ENCODE results near the gene RBM5. TPM values are rescaled to one million over a fixed set of nuclear protein-coding genes. Genes with fewer than 3 reads are reported as not detected.

Gene RBM5
- total RNA-seq, 4 donors from 2014 or later = 78.0 to 161 (median 95.8) TPM

DNA sequence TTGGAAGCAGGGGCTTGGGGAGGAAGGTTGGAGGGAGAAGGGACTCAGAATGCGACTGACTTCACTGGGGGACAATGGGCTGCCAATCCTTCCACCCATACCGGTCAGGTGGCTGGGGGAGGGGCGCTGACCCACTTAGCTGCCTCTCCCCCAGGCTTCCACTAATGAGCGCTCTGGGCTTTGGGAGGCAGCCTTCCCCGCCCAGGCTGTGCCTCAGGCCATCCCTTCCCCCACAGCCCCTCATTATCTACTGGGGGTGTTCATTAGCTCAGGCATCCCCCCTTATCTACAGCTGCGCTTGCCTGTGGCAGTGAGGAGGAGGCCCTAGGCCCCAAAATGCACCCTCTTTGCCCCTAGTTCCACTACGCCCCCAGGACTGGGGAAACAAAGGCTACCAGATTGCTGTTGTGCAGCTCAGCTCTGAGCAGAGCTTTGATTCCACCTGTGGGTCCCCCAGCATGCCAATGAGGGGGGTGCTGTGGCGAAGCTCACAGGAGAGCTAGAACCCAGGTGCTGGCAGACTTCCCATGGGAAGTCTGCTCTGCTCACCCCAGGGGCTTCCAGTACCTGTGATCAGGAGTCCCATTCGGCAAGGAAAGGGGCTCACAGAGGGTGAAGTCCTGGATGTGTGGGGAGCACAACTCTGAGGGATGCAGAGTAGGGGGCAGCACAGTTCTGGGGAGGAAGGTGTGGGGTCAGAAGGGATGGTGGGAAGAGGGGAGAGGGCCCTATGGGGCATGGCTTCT lies 37.0 kb downstream of the RBM5 start:
- TF ChIP-seq POLR2AphosphoS5 (IDR thresholded peaks at IDR 0.05) (no peak), EP300 (IDR thresholded peaks at IDR 0.05) (no peak), POLR2A (IDR thresholded peaks at IDR 0.05; ENCODE audit: low read depth) (no peak)
- TF ChIP-seq, protein P1, sequence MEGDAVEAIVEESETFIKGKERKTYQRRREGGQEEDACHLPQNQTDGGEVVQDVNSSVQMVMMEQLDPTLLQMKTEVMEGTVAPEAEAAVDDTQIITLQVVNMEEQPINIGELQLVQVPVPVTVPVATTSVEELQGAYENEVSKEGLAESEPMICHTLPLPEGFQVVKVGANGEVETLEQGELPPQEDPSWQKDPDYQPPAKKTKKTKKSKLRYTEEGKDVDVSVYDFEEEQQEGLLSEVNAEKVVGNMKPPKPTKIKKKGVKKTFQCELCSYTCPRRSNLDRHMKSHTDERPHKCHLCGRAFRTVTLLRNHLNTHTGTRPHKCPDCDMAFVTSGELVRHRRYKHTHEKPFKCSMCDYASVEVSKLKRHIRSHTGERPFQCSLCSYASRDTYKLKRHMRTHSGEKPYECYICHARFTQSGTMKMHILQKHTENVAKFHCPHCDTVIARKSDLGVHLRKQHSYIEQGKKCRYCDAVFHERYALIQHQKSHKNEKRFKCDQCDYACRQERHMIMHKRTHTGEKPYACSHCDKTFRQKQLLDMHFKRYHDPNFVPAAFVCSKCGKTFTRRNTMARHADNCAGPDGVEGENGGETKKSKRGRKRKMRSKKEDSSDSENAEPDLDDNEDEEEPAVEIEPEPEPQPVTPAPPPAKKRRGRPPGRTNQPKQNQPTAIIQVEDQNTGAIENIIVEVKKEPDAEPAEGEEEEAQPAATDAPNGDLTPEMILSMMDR (IDR thresholded peaks at IDR 0.05) = no peak
- Histone ChIP-seq H3K27ac (replicated peaks in 1 of 4) (no peak overlapping the region), H3K4me1 (peaks cover 31 to 48% (median 48%) of the 10 kb centered on the region in 4 donors), H3K9me3 (no peaks in the 10 kb centered on the region), H3K4me3 (no peak overlapping the region), H3K27me3 (peaks cover 0 to 8% (median 0%) of the 10 kb centered on the region in 4 donors), H3K36me3 (peaks cover 0 to 7% (median 5%) of the 10 kb centered on the region in 4 donors)
- DNase-seq (ENCODE audit: extremely low spot score) = no peak
- intact Hi-C loops (cut with DNase I) = no loop called here
- 70% methylated on average over 7 of the region's 9 CpGs for WGBS

DNA sequence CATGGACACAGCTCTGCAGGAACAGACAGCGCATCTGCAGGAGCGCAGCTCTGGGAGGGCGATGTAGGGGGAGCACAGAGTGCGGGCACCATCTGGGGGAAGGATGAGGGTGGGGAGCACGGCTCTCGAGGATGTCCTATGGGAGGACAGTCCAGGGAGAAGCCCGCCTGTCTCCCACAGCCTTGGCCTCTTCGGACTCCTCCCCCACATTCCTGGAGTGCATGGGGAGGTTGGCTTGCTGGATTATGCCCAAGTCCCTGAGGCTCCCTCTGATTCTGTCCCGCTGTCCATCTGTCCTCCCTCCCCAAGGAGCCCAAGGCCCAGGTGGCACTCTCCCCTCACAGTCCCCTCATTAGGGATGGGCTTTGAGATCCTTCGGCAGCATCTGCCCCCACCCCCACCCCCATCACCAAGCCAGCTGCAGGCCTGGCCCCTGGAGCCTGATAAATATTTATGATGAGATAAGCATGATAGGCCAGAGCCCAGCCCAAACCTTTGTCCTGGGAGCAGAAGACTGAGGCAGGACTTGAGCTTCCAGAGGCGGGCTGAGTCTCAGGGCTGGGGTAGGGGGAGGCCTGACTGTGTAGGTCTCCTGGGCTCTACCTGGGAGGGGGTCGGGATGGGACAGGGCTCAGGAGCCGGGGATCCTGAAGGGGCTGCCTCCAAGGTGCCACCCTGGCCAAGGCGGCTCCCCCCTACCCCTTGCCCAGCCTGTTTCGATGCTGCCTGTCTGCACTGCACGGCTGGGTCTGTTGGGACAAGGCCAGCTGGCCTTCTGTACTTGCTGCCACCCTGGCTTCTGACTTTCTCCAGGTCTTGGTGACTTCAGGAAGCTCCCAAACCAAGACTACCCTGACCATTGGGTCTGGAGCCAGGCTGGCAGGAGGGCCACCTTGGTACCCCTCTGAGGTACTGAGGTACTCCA lies 37.8 kb downstream of the RBM5 start:
- intact Hi-C loops (cut with DNase I) = no loop called here
- Histone ChIP-seq H3K4me3 (no peak overlapping the region), H3K27ac (replicated peaks in 1 of 4) (no peak overlapping the region), H3K27me3 (peaks cover 0 to 8% (median 0%) of the 10 kb centered on the region in 4 donors), H3K9me3 (no peaks in the 10 kb centered on the region), H3K4me1 (peaks cover 31 to 45% (median 44%) of the 10 kb centered on the region in 4 donors), H3K36me3 (no peaks in the 10 kb centered on the region)
- DNase-seq (ENCODE audit: extremely low spot score) = no peak
- TF ChIP-seq POLR2AphosphoS5 (IDR thresholded peaks at IDR 0.05) (no peak), EP300 (IDR thresholded peaks at IDR 0.05) (no peak), POLR2A (IDR thresholded peaks at IDR 0.05; ENCODE audit: low read depth) (no peak)
- TF ChIP-seq, protein P1 (IDR thresholded peaks at IDR 0.05) = no peak
- WGBS = 66% methylated on average over 10 of the region's 16 CpGs

DNA sequence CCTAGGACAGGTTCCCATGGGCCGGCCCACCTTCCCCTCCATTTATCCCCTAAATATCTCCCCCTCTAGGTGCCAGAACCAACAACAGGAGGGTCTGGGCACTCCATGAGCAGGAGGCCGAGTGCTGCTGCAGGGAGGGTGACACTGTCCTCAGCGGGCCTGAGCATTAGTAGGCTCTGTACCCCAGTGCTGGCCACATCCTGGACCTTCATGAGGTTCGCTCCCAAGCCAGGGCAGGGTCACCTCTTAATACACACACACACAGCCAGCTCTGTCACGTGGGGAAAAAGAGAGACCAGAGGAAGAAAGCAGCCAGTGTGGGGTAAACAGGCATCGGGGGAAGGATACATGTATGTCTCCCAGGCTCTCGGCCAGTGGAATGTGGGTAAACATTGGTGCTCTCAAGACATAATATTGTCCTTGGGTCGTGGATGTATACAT lies 38.6 kb downstream of the RBM5 start:
- H3K4me3 ChIP-seq = no peak overlapping the region
- intact Hi-C loops (cut with DNase I) = no loop called here
- DNase-seq (ENCODE audit: extremely low spot score) = no peak
- WGBS = 83% methylated on average over 8 of the region's 8 CpGs
- no peak for TF ChIP-seq EP300 (IDR thresholded peaks at IDR 0.05)
- no peak for TF ChIP-seq POLR2AphosphoS5 (IDR thresholded peaks at IDR 0.05)
- TF ChIP-seq POLR2A (IDR thresholded peaks at IDR 0.05; ENCODE audit: low read depth) = no peak
- TF ChIP-seq, protein P1 (IDR thresholded peaks at IDR 0.05) = no peak
- peaks cover 25 to 39% (median 37%) of the 10 kb centered on the region in 4 donors for H3K4me1 ChIP-seq
- H3K27me3 ChIP-seq = peaks cover 0 to 8% (median 0%) of the 10 kb centered on the region in 4 donors
- H3K27ac ChIP-seq (replicated peaks in 1 of 4) = no peak overlapping the region
- H3K9me3 ChIP-seq = no peaks in the 10 kb centered on the region
- no peaks in the 10 kb centered on the region for H3K36me3 ChIP-seq

DNA sequence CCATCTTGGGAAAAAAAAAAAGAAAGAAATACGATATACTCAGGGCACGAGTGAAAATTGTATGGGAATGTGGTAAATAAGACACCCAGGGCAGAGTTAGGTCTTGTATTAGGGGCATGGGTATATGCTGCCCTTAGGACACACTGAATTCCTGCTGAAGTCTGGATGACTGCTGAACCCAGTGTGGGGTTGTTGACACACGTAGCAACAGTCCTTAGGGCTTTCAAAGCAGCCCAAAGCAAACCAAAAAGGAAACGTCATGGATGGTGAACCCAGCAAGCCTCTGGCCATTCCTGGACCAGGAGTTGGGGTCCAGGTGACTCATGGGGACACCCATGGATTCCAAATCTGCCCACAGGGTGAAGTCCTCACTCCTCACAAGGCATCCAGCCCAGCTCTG lies 39.3 kb downstream of the RBM5 start:
- DNase-seq (ENCODE audit: extremely low spot score) = no peak
- TF ChIP-seq EP300 (IDR thresholded peaks at IDR 0.05) = no peak
- intact Hi-C loops (cut with DNase I) = no loop called here
- peaks cover 0 to 8% (median 0%) of the 10 kb centered on the region in 4 donors for H3K27me3 ChIP-seq
- H3K27ac ChIP-seq (replicated peaks in 1 of 4) = no peak overlapping the region
- H3K4me1 ChIP-seq = peaks cover 25 to 39% (median 37%) of the 10 kb centered on the region in 4 donors
- H3K4me3 ChIP-seq = no peak overlapping the region
- H3K36me3 ChIP-seq = no peaks in the 10 kb centered on the region
- 88% methylated on average over 4 of the region's 4 CpGs for WGBS
- no peaks in the 10 kb centered on the region for H3K9me3 ChIP-seq

DNA sequence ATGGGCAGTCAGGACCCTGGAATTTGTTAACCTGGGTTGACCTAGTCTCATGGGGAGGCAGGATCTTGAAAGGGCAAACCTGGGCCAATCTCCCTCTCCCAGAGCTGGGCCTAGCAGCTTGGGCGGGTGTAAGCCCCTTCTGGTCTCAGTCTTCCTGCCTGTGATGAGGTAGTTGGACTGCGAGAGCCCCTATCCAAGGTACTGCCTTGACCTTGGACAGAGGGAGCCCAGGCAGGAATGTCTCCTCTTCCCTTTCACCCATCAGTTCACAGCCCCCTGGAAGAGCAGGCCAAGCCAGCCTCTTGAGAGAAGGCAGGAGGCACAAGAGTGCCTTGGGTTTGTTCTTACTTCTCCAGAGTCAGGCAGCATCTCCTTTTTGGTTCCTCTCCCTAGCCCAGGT lies 41.7 kb downstream of the RBM5 start:
- no peaks in the 10 kb centered on the region for H3K36me3 ChIP-seq
- H3K9me3 ChIP-seq = no peaks in the 10 kb centered on the region
- no peak overlapping the region for H3K27ac ChIP-seq (replicated peaks in 1 of 4)
- peaks cover 11 to 20% (median 19%) of the 10 kb centered on the region in 4 donors for H3K4me1 ChIP-seq
- peaks cover 0 to 13% (median 0%) of the 10 kb centered on the region in 4 donors for H3K27me3 ChIP-seq
- no peak for TF ChIP-seq POLR2AphosphoS5 (IDR thresholded peaks at IDR 0.05)
- TF ChIP-seq, protein P1 (IDR thresholded peaks at IDR 0.05) = no peak
- TF ChIP-seq POLR2A (IDR thresholded peaks at IDR 0.05; ENCODE audit: low read depth) = no peak
- TF ChIP-seq EP300 (IDR thresholded peaks at IDR 0.05) = no peak
- WGBS = 100% methylated on average over 1 of the region's 2 CpGs
- DNase-seq (ENCODE audit: extremely low spot score) = no peak
- no peak overlapping the region for H3K4me3 ChIP-seq
- intact Hi-C loops (cut with DNase I) = no loop called here

Data from esophagus muscularis mucosa (tissue), 4 donors.